Activated CD8-positive, alpha-beta memory T cell treated with anti-CD3 and anti-CD28 coated beads for 36 hours (primary cell): ENCODE measurements around the gene EFHC1. TPM values are rescaled to one million over a fixed set of nuclear protein-coding genes. Genes with fewer than 3 reads are reported as not detected.
"Not testable (repeated sequence)": the region's sequence is repeated elsewhere in the genome, so short reads cannot be mapped to it uniquely, and the experiment has no call there.

Experiments used
- CTCF ChIA-PET: fragments of 350-600 bp; sonication (Branson Sonifier 250); formaldehyde crosslinking; loops from one replicate; lab custom pipeline; 2021; ENCODE audit warnings: antibody characterized with exemption; lab: Charles Lee
- POLR2A ChIA-PET: fragments of 350-600 bp; sonication (Branson Sonifier 250); formaldehyde crosslinking; loops from one replicate; lab custom pipeline; 2021; ENCODE audit warnings: antibody characterized with exemption; lab: Charles Lee
- total RNA-seq, 2 experiments: library from RNA; stranded (reverse); gene quantifications; one replicate each; pipeline ENCODE4 v1.2.3, GENCODE V29; 2021

Gene EFHC1
- total RNA-seq, 2 experiments from 2014 or later: 2.6 to 3.2 TPM

DNA sequence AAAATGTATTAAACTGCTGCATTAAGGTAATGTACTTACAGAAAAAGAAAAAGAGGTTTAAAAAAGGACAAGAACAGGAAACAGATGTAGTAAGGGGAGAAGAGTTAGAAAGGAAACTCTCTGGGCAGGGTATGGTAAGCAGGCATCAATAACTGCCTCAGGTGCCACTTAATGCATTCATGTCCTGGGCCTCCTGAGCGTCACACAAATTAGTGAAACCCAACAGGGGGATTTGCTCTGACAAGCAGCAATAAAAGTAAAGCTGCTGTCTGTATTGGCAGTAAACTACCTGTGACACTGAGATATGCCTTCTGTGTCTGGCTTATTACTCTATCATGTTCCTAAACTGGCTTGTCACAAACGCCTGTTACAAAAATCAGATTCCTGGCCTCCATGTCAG, 1.5 kb upstream of the EFHC1 start:
- POLR2A ChIA-PET: no interaction called here
- CTCF ChIA-PET: interaction anchor here (0.6 to 3.1 kb wide), 4 partner anchors 40 to 244 kb away, joined by 3 to 12 read pairs (median 8); no protein-coding TSS in a partner anchor

- POLR2A ChIA-PET: interaction anchor here (0.7 kb wide), 1 partner anchor 154 kb away, joined by 4 read pairs; no protein-coding TSS in a partner anchor
Measured at GRCh38 chr6:52420668-52421358, 671 bp downstream of the EFHC1 start.

GRCh38 chr6:52422156-52422555, 2.0 kb downstream of the EFHC1 start:
- POLR2A ChIA-PET: interaction anchor here (0.5 kb wide), 1 partner anchor 169 kb away, joined by 7 read pairs; no protein-coding TSS in a partner anchor
- CTCF ChIA-PET: interaction anchor here (1.2 kb wide), 1 partner anchor 154 kb away, joined by 3 read pairs; no protein-coding TSS in a partner anchor

More at GRCh38 chr6:52420668-52421358, 671 bp downstream of the EFHC1 start:
- CTCF ChIA-PET: interaction anchor here (1.2 to 1.3 kb wide), 2 partner anchors 155 to 241 kb away, joined by 3 to 4 read pairs; no protein-coding TSS in a partner anchor

DNA sequence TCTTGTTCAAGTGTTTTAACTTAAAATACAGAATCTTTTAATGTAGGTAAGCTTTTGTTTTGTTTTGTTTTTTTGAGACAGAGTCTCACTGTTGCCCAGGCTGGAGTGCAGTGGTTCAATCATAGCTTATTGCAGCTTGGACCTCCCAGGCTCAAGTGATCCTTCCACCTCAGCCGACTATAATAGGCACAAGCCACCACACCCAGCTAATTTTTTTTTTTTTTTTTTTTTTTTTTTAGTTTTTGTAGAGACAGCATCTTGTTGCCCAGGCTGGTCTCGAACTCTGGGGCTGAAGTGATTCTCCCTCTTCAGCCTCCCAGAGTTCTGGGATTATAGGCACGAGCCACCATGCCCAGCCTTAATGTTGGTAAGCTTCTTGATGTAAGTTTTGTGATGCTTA, 3.3 kb downstream of the EFHC1 start:
- POLR2A ChIA-PET: interaction anchor here (0.6 kb wide), 1 partner anchor 119 kb away, joined by 6 read pairs; no protein-coding TSS in a partner anchor
- CTCF ChIA-PET: interaction anchor here (0.7 kb wide), 2 partner anchors 165 to 276 kb away, joined by 3 read pairs; no protein-coding TSS in a partner anchor

DNA sequence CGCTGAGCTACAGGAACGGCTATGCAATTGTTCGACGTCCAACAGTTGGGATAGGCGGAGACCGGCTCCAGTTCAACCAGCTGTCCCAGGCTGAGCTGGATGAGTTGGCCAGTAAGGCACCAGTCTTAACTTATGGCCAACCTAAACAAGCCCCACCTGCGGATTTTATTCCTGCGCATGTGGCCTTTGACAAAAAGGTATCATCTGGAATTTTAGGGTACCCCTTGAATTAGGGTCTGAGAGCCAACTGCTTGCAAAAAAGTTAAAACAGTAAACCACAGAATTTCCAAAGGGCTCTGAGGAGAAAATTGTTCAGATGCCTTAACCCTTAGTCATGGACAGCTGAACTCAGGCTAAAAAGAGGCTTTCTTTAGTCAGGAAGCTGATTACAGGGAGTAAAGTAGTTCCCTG, 3.8 kb downstream of the EFHC1 start:
- POLR2A ChIA-PET: no interaction called here

GRCh38 chr6:52424513-52424912, 4.4 kb downstream of the EFHC1 start:
- CTCF ChIA-PET: no interaction called here
- POLR2A ChIA-PET: no interaction called here

More for the DNA sequence above, 3.8 kb downstream of the EFHC1 start:
- CTCF ChIA-PET: interaction anchor here (0.7 kb wide), 2 partner anchors 165 to 276 kb away, joined by 3 read pairs; no protein-coding TSS in a partner anchor

GRCh38 chr6:52426667-52427066, 6.5 kb downstream of the EFHC1 start:
- POLR2A ChIA-PET: no interaction called here
- CTCF ChIA-PET: interaction anchor here (1.0 kb wide), 1 partner anchor 225 kb away, joined by 3 read pairs; no protein-coding TSS in a partner anchor

DNA sequence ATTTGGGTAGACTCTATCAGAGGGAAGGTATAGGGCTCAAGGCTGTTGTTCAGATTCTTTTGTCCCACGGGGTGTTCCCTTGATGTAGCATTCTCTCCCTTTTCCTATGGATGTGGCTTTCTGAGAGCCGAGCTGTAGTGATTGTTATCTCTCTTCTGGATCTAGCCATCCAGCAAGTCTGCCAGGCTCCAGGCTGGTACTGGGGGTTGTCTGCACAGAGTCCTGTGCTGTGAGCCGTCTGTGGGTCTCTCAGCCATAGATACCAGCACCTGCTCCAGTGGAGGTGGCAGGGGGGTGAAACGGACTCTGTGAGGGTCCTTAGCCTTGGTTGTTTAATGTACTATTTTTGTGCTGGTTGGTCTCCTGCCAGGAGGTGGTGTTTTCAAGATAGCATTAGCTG, 13.2 kb downstream of the EFHC1 start:
- POLR2A ChIA-PET, CTCF ChIA-PET: not testable (repeated sequence)

DNA sequence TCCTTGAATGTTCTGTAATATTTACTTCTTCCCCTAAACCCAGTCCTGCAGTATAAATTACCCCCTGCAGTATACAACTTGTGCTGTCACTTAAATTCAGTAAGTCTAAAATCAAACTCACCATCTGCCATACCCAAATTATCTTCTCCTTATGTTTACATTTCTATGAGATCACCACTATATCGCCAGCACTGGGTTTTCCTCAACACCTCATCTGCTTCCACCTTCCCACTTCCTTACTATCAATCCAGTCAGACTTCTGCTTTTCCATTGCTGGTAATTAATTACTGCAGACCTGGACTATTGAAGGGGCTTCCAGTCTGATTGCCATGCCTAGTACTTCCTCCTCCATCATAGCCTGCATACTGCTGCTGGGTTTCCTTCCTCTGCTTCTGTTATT, 15.2 kb downstream of the EFHC1 start:
- CTCF ChIA-PET: no interaction called here
- POLR2A ChIA-PET: no interaction called here

DNA sequence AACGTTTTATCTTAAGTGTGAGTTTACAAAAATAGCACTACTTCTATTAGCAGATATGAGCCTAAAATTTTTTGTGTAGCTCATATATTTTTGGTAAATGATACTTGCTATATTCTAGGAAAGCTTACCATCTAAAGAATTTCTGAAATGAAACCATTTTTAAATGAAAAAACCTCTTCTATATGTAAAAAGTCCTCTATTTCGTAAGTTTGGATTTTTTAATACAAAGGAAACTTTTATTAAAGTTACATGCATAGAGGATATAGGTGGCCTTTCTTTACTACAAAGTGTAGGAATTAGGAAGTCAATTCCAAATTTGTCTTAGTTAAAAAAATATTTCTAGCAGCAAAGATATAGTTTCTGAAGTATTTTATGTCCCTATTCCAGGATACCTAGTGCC, 18.8 kb downstream of the EFHC1 start:
- CTCF ChIA-PET: no interaction called here
- POLR2A ChIA-PET: no interaction called here

DNA sequence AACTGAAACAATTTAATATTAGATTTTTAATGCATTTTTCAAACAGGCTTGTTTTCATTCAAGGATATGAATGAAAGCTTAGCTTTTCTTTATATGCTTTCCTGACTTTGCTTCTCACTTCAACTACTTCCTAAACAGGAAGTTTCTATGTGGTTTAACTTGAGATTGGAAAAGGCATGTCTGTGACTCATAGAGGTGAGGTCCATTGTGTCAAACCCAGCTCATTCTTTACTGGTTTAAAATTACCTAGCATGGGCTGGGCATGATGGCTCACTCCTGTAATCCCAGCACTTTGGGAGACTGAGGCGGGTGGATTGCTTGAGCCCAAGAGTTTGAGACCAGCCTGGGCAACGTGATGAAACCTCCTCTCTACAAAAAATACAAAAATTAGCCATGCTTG, 34.4 kb downstream of the EFHC1 start:
- POLR2A ChIA-PET: no interaction called here
- CTCF ChIA-PET: interaction anchor here (0.9 kb wide), 1 partner anchor 10 kb away, joined by 3 read pairs; no protein-coding TSS in a partner anchor

GRCh38 chr6:52457096-52457495, 37.0 kb downstream of the EFHC1 start:
- ChIA-PET POLR2A (no interaction called here), CTCF (no interaction called here)

GRCh38 chr6:52461194-52461593, 41.1 kb downstream of the EFHC1 start:
- POLR2A ChIA-PET, CTCF ChIA-PET: not testable (repeated sequence)

GRCh38 chr6:52474173-52474572, 54.0 kb downstream of the EFHC1 start:
- ChIA-PET POLR2A (no interaction called here), CTCF (no interaction called here)

DNA sequence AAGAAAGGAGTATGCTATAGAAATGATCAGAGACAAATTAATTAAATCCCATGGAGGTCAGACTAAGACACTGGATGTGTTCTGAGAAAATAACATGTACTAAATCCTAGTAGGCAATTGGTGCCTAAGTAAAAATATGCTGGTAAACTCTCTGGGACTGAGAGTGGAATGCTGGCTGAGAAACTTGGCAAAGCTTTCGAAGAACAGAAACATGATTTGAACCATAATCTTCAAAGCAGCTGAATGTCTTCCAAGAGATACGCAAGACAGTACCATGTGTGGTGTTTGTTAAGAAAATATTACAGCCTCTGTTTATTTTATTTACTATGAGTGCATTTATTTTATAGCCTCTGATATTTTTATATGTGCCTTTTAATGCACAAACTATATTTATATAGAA, 55.2 kb downstream of the EFHC1 start:
- CTCF ChIA-PET: no interaction called here
- POLR2A ChIA-PET: no interaction called here

GRCh38 chr6:52482903-52483670, 62.9 kb downstream of the EFHC1 start:
- POLR2A ChIA-PET: no interaction called here
- CTCF ChIA-PET: no interaction called here

- POLR2A ChIA-PET: no interaction called here
- CTCF ChIA-PET: no interaction called here
Measured at GRCh38 chr6:52483671-52484003, 63.5 kb downstream of the EFHC1 start.

- ChIA-PET CTCF (no interaction called here), POLR2A (no interaction called here)
Measured at GRCh38 chr6:52489881-52490280, 69.7 kb downstream of the EFHC1 start.

DNA sequence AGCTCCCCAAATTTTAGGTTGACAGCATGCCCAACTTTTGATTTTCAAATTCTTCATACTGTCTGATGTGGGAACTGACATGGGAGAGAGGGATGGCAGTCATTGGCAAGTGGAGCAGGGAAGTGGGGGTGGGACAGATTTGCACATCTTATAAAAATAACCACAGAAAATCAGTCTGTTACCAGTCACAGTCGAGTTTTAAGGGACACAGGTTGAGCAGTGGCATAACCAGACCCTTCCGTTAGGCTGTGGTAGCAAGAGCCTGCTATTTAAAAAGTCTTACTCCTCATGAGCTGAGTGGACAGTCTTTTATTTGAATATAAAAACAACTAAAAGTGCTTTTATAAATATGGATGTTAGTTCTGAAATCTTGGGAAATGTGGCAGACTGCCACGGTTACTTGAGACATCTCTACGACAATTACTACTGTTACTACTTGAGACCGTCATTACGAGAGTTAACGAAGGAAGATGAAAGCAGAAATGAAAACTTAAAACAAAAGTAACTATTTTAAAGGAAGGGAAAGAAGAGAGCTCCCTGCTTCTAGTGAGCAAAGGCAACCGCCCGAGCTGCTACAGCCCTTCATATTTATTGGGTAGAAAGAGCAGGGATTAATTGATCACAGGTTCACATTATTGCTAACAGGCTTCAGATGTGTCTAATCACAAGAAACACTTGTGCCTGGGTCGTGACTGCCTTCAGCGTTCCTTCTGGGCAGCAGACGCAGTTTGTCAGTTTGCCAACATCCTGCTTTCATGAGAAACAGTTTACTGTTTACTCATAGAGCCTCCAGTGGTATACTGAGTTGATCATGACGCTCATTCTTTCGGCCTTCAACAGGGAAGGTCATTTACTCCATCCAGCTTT, 71.3 kb downstream of the EFHC1 start:
- ChIA-PET POLR2A (no interaction called here), CTCF (no interaction called here)
